GM12878 (cell line): Measurements from ENCODE around the gene CC2D1A. TPM values are rescaled to one million over a fixed set of nuclear protein-coding genes. Genes with fewer than 3 reads are reported as not detected.

ENCODE experiments used
- ATAC-seq: fragments of 200-7000 bp; cut with Tn5 transposase; 3 replicates; pipeline ENCODE4 v1.9.1; 2020; ENCODE audit warnings: mild to moderate bottlenecking, moderate library complexity
- BruUV-seq: library from RNA; stranded (reverse); fragments of 400-500 nt; replicated peaks from 2 replicates; lab custom pipeline; 2021; lab: Mats Ljungman, UMichigan
- CTCF ChIA-PET: fragments of 300-600 bp; sonication (Branson Sonifier 250); formaldehyde crosslinking; extraction: SDS; loops from one replicate; lab custom pipeline; 2021; ENCODE audit warnings: inconsistent platforms; lab: Yijun Ruan, JAX
- POLR2A ChIA-PET: fragments of 350-600 bp; formaldehyde crosslinking; extraction: SDS; loops from one replicate; lab custom pipeline; 2021; ENCODE audit warnings: inconsistent platforms; lab: Charles Lee
- RAD21 ChIA-PET: fragments of 300-600 bp; sonication (Branson Sonifier 250); formaldehyde crosslinking; loops from one replicate; lab custom pipeline; 2023; ENCODE audit warnings: antibody characterized with exemption; ENCODE audit not compliant: unreplicated experiment; lab: Charles Lee
- SMC1A ChIA-PET: fragments of 300-600 bp; sonication (Branson Sonifier 250); formaldehyde crosslinking; loops from one replicate; lab custom pipeline; 2023; ENCODE audit not compliant: unreplicated experiment, uncharacterized antibody; lab: Charles Lee
- DNase-seq: peaks from one replicate; pipeline ENCODE4 v3.0.0-alpha.2; 2011; ENCODE audit warnings: low read depth, low spot score
- FAIRE-seq: peaks from 3 replicates; lab custom pipeline; 2011; peaks lifted over from hg19 to GRCh38; lab: Jason Lieb, UNC
- H2AFZ ChIP-seq: 2 replicates; pipeline ENCODE4 v1.6.0; 2011; ENCODE audit warnings: low read depth, low read length, control low read depth; ENCODE audit not compliant: control insufficient read depth
- H3K27ac ChIP-seq: 2 replicates; pipeline ENCODE4 v1.5.1; 2011; ENCODE audit warnings: control low read depth; ENCODE audit not compliant: control insufficient read depth, insufficient read depth
- H3K27me3 ChIP-seq, 2 experiments: replicated peaks in 1 of 2; 2 replicates each; pipeline versions ENCODE4 v1.6.0 to v1.6.1; 2011; ENCODE audit warnings: low read length in 1 of 2; ENCODE audit not compliant: control insufficient read depth in 2 of 2, insufficient read depth in 2 of 2
- H3K36me3 ChIP-seq, 2 experiments: 2 replicates each; pipeline ENCODE4 v1.5.1; 2011; ENCODE audit warnings: low read length in 1 of 2; ENCODE audit not compliant: control insufficient read depth in 2 of 2, insufficient read depth in 2 of 2
- H3K4me1 ChIP-seq: 2 replicates; pipeline ENCODE4 v1.6.1; 2011; ENCODE audit warnings: mild to moderate bottlenecking, low read length, moderate library complexity, mixed read lengths; ENCODE audit not compliant: control insufficient read depth, insufficient read depth
- H3K4me2 ChIP-seq: 2 replicates; pipeline ENCODE4 v1.6.0; 2011; ENCODE audit warnings: control low read depth; ENCODE audit not compliant: control insufficient read depth, insufficient read depth
- H3K4me3 ChIP-seq: fragments of 200-600 bp; sonication (generic); 2 replicates; pipeline ENCODE4 v1.5.1; 2016
- H3K79me2 ChIP-seq: 2 replicates; pipeline ENCODE4 v1.6.0; 2011; ENCODE audit warnings: low read length; ENCODE audit not compliant: control insufficient read depth, insufficient read depth
- H3K9ac ChIP-seq: 2 replicates; pipeline ENCODE4 v1.8.0; 2011; ENCODE audit warnings: low read length, control low read depth, mixed read lengths; ENCODE audit not compliant: control insufficient read depth, insufficient read depth
- H3K9me3 ChIP-seq: replicated peaks from 3 replicates; pipeline ENCODE4 v1.5.1; 2011; ENCODE audit warnings: mild to moderate bottlenecking, low read length; ENCODE audit not compliant: control insufficient read depth, insufficient read depth
- H4K20me1 ChIP-seq: 2 replicates; pipeline ENCODE4 v1.6.0; 2011; ENCODE audit not compliant: control insufficient read depth, insufficient read depth
- HDGF ChIP-seq: fragments of 450-650 bp; IDR thresholded peaks from 2 replicates; pipeline ENCODE4 v1.6.1; 2016; ENCODE audit warnings: antibody characterized with exemption
- IKZF1 ChIP-seq: fragments of 450-650 bp; conservative IDR thresholded peaks from 2 replicates; pipeline ENCODE4 v1.6.1; 2017; ENCODE audit warnings: antibody characterized with exemption, mild to moderate bottlenecking
- SPI1 ChIP-seq: IDR thresholded peaks from 2 replicates; pipeline ENCODE4 v1.6.1; 2011; ENCODE audit warnings: low read depth, mild to moderate bottlenecking, low read length, moderate library complexity, borderline replicate concordance; ENCODE audit not compliant: insufficient read depth
- WGBS: methylation state at CpG from one replicate; pipeline ENCODE4 v1.1.6; 2016; ENCODE audit warnings: low lambda C conversion rate; ENCODE audit not compliant: insufficient replicate concordance, insufficient coverage; ENCODE audit errors: missing lambda C conversion rate; 5-methylcytosine and 5-hydroxymethylcytosine counted together
- in situ Hi-C: fragments of 300-500 bp; cut with MboI; formaldehyde crosslinking; loops from 9 replicates; pipeline ENCODE4 v1.14.3; 2018; ENCODE audit warnings: mixed read lengths
- intact Hi-C: fragments of 100-400 bp; cut with micrococcal nuclease; formaldehyde crosslinking; loops from one replicate; pipeline ENCODE4 v1.14.2; 2022; ENCODE audit not compliant: unreplicated experiment
- polyA plus RNA-seq, 11 experiments: library from polyadenylated mRNA; depleted of rRNA in 4 of 11; unstranded in 6 of 11; stranded (reverse) in 5 of 11; fragments of >200 nt; fragmentation: Nextera tagmentation in 4 of 11; fragmentation: Illumina TruSeq in 1 of 11; extraction: Ambion mirVana in 4 of 11; extraction: Trizol in 1 of 11; gene quantifications; 1 replicate in 1 of 11; 2 replicates in 10 of 11; pipeline versions ENCODE4 v1.2.1 to v1.2.3, GENCODE V29; 2011 to 2016; ENCODE audit warnings: inconsistent platforms in 2 of 11, missing spikeins in 2 of 11, low read depth in 1 of 11
- total RNA-seq, 4 experiments: library from RNA; depleted of rRNA in 3 of 4; stranded (reverse); fragments of >200 nt in 3 of 4; fragmentation: Illumina TruSeq in 1 of 4; extraction: Trizol in 1 of 4; gene quantifications; 2 replicates each; pipeline versions ENCODE4 v1.2.1 to v1.2.3, GENCODE V29; 2013 to 2021
- TF ChIP-seq, protein P1 (sequence below): fragments of 450-650 bp; IDR thresholded peaks from 2 replicates; pipeline ENCODE4 v1.6.1; 2016; ENCODE audit warnings: mild to moderate bottlenecking

CC2D1A gene
- total and polyA plus RNA-seq, 10 of the 15 experiments (the other 5 are each of a cell fraction or from before 2014, with no cell fraction given): 0.13 to 36.1 (median 16.1) TPM

DNA sequence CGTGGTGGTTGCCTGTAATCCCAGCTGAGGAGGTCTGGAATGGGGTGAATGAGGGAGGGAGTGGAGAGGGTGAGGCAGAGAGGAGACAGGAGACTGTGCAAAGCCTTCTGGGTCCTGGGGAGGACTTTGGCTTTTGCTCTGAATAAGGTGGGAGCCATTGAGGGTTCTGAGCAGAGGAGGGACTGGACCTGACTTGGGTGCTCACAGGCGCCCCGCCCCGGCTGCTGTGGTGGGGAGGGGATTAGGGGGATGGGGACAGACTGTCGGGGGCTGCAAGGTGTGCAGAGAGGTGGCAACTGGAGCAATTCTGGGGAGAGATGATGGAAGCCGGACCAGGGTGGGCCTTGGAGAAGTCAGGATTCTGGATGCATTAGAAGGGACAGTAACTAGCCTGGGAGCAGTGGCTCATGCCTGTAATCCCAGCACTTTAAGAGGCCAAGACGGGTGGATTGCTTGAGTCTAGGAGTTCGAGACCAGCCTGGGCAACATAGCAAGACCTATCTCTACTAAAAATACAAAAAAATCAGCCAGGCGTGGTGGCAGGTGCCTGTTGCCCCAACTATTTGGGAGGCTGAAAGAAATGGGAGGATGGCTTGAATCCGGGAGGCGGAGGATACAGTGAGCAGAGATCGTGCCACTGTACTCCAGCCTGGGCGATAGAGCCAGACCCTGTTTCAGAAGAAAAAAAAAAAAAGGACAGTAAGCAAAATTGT, 45.2 kb upstream of the CC2D1A start:
- WGBS: 68% methylated on average over 13 of the region's 13 CpGs
- H3K4me3 ChIP-seq: peak overlapping the region; percentile 74; the same call in 1 of the 2 replicates
- peak overlapping the region; percentile 99 for H3K27ac ChIP-seq
- no peak for DNase-seq
- POLR2A ChIA-PET: interaction anchor here (0.5 to 8.5 kb wide), 15 partner anchors 9 to 708 kb away, joined by 3 to 85 read pairs (median 8); partner anchors contain the start of genes C19orf53 and ZSWIM4
- RAD21 ChIA-PET: interaction anchor here (0.9 to 6.2 kb wide), 18 partner anchors 8 to 589 kb away, joined by 3 to 70 read pairs (median 17); partner anchors contain the start of genes C19orf53 and ZSWIM4
- peak overlapping the region; percentile 98; the same call in 1 of the 2 replicates for H3K4me2 ChIP-seq
- H3K4me1 ChIP-seq: peaks cover 8% of the 10 kb centered on the region
- CTCF ChIA-PET: interaction anchor here (0.6 to 4.6 kb wide), 17 partner anchors 8 to 229 kb away, joined by 3 to 136 read pairs (median 6); partner anchors contain the start of genes MISP3 and ZSWIM4
- no peaks in the 10 kb centered on the region for H3K9me3 ChIP-seq
- H4K20me1 ChIP-seq: no peaks in the 10 kb centered on the region
- SMC1A ChIA-PET: interaction anchor here (0.5 to 4.6 kb wide), 18 partner anchors 8 to 828 kb away, joined by 3 to 65 read pairs (median 11); partner anchors contain the start of genes C19orf53 and ZSWIM4
- H2AFZ ChIP-seq: peak overlapping the region; percentile 87
- peak overlapping the region; percentile 96 for H3K9ac ChIP-seq
- in situ Hi-C loops: loop anchor here (5.0 kb wide), 3 partner anchors 79 to 584 kb away; no protein-coding TSS in a partner anchor
- ATAC-seq: no peak
- BruUV-seq: no TSS peak
- peak; percentile 84 for FAIRE-seq
- no peaks in the 10 kb centered on the region for H3K36me3 ChIP-seq
- TF ChIP-seq HDGF (peak; percentile 34; the same call in 1 of the 2 replicates), IKZF1 (no peak), SPI1 (no peak)
- TF ChIP-seq, protein P1, sequence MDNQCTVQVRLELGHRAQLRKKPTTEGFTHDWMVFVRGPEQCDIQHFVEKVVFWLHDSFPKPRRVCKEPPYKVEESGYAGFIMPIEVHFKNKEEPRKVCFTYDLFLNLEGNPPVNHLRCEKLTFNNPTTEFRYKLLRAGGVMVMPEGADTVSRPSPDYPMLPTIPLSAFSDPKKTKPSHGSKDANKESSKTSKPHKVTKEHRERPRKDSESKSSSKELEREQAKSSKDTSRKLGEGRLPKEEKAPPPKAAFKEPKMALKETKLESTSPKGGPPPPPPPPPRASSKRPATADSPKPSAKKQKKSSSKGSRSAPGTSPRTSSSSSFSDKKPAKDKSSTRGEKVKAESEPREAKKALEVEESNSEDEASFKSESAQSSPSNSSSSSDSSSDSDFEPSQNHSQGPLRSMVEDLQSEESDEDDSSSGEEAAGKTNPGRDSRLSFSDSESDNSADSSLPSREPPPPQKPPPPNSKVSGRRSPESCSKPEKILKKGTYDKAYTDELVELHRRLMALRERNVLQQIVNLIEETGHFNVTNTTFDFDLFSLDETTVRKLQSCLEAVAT: 0 out of 2 replicates have a peak, but pooled peaks have one; percentile 17
- intact Hi-C loops: loop anchor here (1.0 to 5.0 kb wide), 3 partner anchors 14 to 584 kb away; no protein-coding TSS in a partner anchor
- peaks cover 0 to 1% of the 10 kb centered on the region in 2 experiments; a peak in 2 of 4 replicates for H3K27me3 ChIP-seq
- no peaks in the 10 kb centered on the region for H3K79me2 ChIP-seq
